Forelimb muscle (tissue), 1 donor: Measurements from ENCODE around the gene DCBLD2. TPM values are rescaled to one million over a fixed set of nuclear protein-coding genes. Genes with fewer than 3 reads are reported as not detected.
"Not testable (repeated sequence)": the region's sequence is repeated elsewhere in the genome, so short reads cannot be mapped to it uniquely, and the experiment has no call there.

Experiments
- DNase-seq: peaks from one replicate; pipeline ENCODE4 v3.0.0-alpha.2; 2013; ENCODE audit warnings: low read depth
- polyA plus RNA-seq: library from polyadenylated mRNA; unstranded; fragments of 120-200 nt; gene quantifications from one replicate; pipeline ENCODE4 v1.2.1, GENCODE V29; 2013; ENCODE audit not compliant: insufficient read length

Gene DCBLD2
- polyA plus RNA-seq, 1 donor: 27.5 TPM

- DNase-seq: not testable (repeated sequence)
Measured at GRCh38 chr3:98831060-98831459, 70.4 kb downstream of the DCBLD2 start.

GRCh38 chr3:98829246-98829832, 72.2 kb downstream of the DCBLD2 start:
- DNase-seq: no peak

DNA sequence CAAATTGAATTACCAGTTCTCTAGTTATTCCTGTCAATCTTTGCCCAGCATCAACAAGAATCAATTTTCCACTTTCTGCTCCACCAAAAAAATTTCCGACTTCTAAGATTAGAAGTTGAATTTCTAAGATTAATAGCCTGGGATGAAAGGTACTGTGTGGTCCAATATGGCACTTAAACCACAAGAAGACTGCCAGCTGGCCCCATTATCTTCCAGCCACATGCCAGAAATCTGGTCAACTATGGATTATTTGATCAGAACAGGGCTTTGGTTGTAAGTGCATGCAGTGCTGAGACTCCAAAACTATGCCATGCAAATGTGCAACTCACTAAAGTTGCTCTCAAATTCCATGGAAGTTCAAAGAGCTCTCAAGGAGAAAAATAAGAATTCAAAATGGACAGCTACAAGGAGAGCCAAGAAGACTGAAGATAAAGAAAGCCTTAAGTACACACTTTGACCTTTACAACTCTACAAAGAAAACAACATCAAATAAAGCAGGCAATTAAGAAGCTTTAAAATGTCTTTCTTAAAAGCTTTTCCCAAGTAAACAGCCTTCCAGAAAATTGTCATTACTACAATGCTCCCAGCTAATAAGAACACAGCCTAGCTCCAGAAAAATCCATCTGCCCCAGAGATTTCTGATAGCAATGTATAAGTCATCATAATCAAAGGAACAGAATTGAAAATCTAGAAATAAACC, 74.1 kb downstream of the DCBLD2 start:
- DNase-seq: no peak

DNA sequence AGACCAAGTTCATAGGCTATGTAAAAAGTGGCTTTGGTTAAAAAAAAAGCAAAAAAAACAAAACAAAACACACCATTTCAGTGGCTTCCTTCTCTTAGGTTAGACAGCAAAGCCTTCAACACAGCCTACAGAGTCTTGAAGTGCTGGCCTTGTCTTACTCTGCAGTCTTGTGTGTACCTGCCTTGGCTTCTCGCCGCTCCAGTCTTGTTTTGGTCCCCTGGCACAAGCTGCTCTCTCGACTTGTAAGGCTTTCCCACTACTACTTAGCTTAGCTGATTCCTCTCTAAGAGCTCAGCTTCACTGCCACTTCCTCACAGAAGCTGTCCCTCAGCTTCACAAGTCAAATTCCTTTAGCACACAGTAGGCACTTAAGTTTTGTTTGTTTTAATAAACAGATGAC, 75.4 kb downstream of the DCBLD2 start:
- no peak for DNase-seq

DNA sequence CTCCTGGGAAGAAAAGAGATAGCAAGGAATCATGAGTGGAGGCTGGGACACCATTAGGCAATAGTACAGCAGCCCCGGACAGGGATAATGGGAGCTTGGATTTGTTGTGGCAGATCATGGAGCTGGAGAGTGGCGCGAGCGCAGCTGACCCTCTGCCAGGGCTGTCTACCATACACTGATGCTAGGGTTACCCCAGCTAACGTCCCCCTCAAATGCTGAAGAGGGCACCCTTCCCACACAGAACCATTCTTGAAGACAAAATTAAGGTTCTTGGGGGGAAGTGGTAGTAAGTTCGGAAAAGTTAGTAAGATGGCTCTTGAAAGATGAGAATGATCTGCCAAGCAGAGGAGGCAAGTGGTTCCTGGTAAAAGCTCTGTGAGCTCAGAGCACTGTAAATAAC, 77.2 kb downstream of the DCBLD2 start:
- no peak for DNase-seq

- no peak for DNase-seq
Measured at GRCh38 chr3:98823791-98824190, 77.7 kb downstream of the DCBLD2 start.

DNA sequence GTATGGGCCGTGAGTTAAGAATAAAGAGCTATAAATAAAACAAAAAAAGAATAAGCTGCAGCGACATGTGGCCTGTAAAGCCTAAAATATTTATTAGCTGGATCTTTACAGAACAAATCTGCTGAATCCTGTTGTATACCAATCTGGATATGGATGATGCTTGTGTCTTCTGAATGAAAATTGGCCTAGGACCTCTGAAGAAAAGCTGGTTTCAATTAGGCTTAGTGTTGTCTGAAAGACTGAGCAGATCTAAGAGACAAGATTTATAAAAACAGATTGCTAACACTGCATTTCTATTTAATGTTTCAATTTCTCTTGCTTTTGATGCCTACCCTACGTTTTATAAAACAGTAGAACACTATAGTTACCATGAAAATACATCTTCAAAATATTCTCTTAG, 80.4 kb downstream of the DCBLD2 start:
- no peak for DNase-seq

GRCh38 chr3:98817547-98818041, 83.9 kb downstream of the DCBLD2 start:
- peak; percentile 51 for DNase-seq

- DNase-seq: no peak
Measured at GRCh38 chr3:98814817-98815420, 86.6 kb downstream of the DCBLD2 start.

DNA sequence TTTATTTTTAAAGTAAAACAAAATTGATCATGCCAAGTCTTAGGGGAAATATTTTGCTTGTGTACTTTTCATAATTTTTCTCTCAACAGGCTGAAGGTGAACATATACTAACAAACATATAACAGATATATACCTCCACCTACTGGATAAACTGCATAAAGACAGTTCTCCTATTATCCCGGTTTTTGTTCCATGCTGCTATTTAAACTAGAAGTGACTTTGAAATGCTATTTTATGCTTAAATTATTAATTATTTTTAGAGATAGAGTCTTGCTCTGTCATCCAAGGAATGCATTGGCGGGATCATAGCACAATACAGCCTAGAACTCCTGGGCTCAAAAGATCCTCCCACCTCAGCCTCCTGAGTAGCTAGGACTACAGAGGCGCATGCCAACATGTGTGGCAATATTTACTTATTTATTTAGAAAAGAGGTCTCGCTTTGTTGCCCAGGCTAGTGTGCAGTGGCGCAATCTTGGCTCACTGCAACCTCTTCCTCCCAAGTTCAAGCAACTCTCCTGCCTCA, 88.6 kb downstream of the DCBLD2 start:
- no peak for DNase-seq

GRCh38 chr3:98811048-98811447, 90.4 kb downstream of the DCBLD2 start:
- DNase-seq: no peak

- DNase-seq: no peak
Measured at GRCh38 chr3:98809557-98809956, 91.9 kb downstream of the DCBLD2 start.

- no peak for DNase-seq
Measured at GRCh38 chr3:98808071-98808470, 93.4 kb downstream of the DCBLD2 start.

GRCh38 chr3:98807561-98807960, 93.9 kb downstream of the DCBLD2 start:
- DNase-seq: no peak

- no peak for DNase-seq
Measured at GRCh38 chr3:98807011-98807410, 94.5 kb downstream of the DCBLD2 start.

- DNase-seq: no peak
Measured at GRCh38 chr3:98806521-98806920, 95.0 kb downstream of the DCBLD2 start.

- DNase-seq: no peak
Measured at GRCh38 chr3:98805571-98805970, 95.9 kb downstream of the DCBLD2 start.

DNA sequence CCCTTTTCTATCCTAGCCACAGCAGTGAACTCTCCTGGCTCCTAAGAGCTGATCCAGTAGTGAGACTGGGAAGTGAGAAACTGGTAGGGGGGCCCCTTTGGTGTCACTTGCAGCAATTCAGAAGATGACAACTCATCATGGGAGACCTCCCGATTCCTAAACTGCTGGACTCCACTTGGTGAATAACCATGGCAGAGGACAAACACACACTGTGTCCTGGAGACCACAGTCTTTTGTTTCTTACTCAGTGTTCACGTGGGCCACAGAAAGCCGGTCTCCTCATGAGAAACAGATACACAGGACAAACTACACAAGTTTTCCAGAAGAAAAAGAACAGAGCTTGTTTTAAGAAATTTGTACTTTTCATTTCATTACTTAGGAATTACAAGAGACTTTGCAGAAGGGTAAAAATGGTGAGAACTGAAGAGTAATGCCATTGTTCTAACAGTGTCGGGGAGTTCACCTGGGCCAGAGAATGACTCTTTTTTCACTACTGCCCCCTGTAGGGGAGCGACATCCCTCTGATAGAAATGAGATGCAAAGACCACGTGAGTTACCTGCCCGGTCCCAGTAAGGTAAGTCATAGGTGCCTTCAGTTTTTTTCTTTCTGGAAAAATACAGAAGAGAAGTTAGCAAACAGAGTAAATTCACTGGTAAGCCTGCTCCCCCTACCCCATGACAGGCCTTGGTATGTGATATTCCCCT, 100.3 kb downstream of the DCBLD2 start:
- DNase-seq: no peak

- DNase-seq: no peak
Measured at GRCh38 chr3:98800401-98800800, 101.1 kb downstream of the DCBLD2 start.

DNA sequence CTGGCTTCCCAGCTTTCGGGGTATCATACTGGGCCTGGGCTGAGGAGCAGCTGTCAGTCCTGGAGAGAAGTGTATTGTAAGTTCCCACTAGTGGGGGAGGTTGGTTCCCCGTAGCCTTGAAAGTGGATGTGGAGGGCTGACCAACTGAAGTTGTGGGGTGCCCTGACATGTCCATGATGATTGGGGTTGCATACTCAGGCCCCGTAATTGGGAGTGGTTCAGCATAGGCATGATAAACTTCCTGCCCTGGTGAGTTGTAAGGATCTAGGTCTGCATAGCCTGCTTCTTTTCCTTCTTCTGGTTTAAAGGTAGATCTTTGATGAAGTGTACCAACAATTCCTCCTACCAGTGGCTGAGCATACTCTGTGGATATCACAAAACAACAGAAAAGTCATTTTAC, 102.0 kb downstream of the DCBLD2 start:
- DNase-seq: no peak

DNA sequence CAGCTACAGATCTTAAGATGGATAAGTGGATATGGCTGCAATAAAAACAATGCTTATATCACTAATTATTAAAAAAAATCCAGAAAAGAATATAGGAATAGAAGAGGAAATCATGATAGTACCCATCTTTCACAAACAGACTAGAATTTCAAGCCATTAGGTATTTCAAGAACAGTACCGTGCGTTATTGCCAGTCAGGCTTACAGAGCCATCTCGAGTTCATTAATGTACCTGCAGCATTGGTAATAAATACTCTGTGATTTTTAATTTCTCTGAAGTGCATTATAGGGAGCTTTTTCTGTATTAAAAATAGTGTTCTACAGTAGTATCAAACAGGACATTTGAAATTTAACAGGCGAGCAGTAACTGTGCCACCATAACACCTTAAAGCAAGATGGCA, 102.7 kb downstream of the DCBLD2 start:
- no peak for DNase-seq

DNA sequence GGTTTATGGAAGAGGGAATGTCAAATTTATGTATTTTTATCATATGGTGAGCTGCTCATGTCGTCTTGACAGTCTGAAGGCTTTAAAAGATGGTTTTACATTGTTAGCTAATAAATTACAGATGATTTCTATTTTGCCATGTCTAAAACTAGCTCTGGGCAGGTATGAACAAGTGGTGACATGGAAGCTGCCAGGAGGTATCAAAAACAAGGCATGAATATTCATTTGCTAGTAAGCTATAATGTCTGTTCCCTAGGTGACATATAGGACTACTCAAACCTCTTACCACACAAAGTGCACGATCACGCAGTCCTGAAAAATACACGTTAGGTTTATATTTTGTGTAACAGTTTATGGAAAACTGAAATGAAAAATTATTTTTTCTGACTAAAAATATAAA, 103.6 kb downstream of the DCBLD2 start:
- DNase-seq: no peak
